Suppressor macrophage treated with lipopolysaccharide for 1 hour (primary cell): Measurements from ENCODE around the gene PCNT.
"Not testable (repeated sequence)": the region's sequence is repeated elsewhere in the genome, so short reads cannot be mapped to it uniquely, and the experiment has no call there.

Experiments used
- DNase-seq, 3 donors: peaks; one replicate each; pipeline ENCODE4 v3.0.0-alpha.2; 2020 to 2022

Gene PCNT

DNA sequence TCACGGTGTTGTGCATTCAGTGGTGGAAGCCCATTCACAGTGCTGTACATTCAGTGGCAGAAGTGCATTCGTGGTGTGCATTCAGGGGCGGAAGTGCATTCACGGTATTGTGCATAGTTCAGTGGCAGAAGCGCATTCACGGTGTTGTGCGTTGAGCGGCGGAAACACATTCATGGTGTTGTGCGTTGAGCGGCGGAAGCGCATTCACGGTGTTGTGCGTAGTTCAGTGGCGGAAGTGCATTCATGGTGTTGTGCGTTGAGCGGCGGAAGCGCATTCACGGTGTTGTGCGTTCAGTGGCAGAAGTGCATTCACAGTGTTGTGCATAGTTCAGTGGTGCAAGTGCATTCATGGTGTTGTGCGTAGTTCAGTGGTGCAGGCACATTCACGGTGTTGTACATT lies 60.6 kb downstream of the PCNT start:
- DNase-seq, result no peak

DNA sequence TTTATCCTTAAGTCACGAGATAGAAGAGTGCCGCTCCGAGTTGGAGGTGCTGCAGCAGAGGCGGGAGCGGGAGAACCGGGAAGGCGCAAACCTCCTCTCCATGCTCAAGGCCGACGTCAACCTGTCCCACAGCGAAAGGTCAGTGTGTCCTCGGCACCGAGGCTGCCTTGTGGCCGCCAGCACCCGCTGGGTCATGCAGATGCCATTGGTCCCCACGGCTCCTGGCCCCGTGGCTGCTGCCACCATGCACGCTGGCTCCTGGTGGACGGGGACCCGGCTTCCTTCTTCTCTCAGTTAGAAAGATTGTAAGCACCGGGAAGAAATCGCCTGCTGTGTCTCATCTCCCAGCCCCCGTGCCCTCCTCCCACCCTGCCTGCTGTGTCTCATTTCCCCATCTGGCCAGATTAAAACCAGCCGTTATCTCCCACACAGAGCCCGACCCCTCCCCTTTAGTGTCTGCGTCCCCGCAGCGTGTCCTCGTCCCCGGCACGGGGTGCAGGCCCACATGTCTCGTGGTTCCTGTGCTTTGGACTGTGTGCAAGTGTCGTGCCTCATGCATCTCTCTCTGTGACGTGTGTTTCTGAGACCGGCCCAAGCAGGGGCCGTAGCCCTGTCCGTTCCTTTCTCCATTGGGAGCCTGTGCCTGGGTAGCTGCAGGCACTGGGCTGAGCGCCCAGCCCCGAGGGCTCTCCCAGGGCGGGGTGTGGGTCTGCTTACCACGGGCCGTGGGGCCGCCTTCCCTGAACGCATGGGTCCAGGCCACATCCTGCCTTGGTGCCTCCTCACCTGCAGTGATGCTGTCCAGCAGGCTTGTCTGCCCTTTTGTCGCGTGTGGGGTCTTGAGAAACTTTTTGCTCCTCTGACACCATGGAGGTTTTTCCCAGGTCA lies 62.1 kb downstream of the PCNT start:
- no peak for DNase-seq

DNA sequence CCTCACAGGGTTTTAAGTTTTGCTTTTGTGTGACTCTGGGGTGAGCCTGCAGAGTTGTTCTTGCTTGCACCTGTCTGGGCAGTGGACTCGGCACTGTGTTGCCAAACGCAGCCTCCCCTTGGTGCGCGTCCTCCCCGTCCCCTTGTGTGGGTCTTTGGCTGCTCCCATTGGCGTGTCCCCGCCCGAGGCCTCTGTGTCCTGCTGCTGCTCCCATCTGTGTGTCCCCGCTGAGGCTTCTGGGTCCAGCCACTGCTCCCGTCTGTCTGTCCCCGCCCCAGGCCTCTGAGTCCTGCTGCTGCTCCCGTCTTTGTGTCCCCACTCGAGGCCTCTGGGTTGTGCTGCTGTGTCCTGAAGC lies 62.8 kb downstream of the PCNT start:
- DNase-seq, result no peak

DNA sequence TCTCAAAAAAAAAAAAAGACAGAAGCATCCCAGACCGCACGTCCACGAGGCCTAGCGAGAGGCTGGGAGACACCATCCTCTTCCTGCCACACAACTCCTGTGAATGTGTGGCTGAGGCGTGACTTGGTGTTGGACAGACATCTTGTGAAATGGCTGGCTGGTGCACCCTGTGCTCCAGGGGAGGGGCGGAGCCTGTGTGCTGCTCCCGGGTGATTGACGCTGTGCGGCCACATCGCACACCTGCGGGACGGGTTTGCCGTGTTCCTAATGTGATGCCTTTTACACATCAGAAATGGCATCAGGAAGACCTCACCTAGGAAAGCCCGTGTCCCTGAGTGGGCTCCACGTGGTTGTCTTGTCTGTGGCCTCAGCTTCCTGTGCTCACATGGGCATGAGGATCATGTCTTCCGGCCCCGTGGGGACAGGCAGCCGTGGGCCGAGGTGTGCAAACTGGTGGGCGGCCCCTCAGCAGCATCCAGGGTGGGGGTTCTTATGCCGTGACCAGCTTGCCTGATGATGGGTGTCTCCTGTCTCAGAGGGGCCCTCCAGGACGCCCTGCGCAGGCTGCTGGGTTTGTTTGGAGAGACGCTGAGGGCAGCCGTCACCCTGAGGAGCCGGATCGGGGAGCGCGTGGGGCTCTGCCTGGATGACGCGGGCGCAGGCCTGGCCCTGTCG lies 64.4 kb downstream of the PCNT start:
- DNase-seq, result no peak

DNA sequence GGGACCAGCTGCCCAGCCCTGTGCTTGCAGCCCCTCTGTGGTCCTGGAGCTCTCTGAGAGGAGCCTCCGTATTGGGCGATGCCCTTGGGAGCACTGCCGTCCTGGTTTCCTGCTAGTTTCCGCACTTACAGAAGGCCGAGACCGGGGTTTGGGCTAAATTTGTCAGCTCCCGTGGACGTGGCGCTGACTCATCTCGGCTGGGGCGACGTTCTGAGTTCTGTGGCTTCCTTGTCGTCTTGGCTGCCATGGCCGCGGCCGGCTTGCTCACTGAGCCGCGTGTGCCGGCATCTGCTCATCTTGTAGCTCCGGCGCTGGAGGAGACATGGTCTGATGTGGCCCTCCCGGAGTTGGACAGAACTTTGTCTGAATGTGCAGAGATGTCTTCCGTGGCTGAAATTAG lies 64.9 kb downstream of the PCNT start:
- no peak for DNase-seq

DNA sequence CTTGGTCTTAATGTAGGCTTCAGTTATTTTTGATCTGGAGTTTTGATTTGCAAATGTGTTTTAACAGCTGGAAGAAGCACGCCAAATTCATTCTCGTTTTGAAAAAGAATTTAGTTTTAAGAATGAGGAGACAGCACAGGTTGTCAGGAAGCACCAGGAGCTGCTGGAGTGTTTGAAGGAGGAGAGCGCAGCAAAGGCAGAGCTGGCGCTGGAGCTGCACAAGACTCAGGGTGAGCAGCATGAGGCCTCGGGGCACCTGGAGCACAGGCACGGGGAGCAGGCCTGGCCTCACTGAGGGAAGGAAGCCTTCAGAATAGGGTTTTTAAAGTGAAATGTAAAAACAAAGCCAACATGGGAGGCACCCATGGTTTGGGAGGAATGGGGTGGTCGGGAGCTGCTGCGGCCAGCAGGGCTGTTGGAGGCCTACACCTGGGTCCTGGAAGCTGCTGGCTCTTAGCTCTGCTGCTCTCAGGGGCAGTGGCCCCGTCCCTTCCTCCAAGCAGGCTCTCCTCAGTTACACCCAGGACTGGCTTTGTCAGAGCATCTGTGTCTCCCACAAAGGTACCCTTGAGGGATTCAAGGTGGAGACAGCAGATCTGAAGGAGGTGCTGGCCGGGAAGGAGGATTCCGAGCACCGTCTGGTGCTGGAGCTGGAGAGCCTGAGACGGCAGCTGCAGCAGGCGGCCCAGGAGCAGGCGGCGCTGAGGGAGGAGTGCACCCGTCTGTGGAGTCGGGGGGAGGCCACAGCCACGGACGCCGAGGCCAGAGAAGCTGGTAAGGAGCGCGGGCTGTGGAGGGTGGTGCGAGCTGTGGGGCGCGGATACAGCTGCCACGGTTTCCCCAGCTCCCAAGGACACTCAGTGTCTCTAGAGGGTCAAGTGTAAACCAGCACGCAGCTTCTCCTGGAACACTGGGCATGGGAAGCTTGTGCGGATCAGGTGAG lies 66.9 kb downstream of the PCNT start:
- no peak for DNase-seq

DNA sequence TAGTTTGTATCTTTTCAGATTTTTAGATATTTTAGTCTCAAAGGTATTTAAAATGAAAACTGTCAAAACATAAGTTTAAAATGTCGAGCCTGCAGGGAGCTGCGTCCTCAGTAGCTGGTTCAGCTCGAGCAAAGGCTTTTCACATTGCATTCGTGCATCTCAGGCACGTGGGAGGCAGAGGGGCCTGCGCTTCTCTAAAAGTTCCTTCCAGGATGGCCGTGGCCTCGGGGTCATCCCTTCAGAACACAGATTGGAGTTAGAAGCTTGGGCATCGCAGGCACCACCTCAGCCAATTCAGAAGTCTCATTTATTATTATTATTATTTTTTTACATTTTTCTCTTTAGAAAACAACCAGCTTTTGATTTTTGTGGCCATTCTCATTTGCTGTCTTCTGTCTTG lies 67.8 kb downstream of the PCNT start:
- no peak for DNase-seq

DNA sequence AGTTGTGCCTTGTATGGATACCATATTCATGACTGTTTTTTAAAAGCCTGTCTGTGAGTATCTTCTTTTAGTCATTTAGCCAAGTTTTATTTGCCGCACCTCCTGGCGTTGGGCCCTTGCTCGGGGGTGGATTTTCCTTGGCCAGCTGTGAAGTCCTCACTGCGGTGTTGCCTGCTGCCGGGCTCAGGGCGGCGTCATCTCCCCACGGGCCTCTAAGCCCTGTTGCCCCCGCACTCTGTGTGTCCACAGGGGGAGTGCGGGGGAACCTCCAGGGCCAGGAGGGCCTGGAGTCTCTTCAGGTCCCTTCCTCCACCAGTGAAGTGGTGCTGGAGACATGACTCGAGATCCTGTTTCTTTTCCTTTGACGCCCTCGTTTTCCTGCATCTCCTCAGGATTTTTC lies 69.0 kb downstream of the PCNT start:
- no peak for DNase-seq

DNA sequence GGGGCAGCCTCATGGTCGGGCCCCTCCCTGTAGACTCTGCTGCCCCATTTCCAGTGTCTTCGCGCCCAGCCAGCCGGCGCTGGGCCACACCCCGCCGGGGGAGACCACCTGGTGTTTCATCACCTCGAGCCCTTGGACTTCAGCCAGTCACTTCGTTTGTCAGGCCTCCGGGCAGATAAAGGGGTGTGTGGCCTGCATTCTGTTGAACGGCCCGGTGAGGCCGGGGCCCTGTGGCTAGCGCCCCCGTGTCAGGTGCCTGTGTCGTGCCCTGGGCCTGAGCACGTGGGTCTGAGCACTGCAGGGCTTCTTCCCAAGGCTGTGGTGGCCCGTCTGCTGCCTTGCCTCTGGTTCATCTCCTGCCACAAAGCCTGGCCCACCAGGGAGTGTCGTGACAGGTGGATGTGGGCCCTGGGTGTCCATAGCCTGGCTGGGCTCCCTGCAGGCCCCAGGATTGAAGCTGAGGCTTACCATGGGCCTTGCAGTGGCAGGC lies 69.5 kb downstream of the PCNT start:
- no peak for DNase-seq

DNA sequence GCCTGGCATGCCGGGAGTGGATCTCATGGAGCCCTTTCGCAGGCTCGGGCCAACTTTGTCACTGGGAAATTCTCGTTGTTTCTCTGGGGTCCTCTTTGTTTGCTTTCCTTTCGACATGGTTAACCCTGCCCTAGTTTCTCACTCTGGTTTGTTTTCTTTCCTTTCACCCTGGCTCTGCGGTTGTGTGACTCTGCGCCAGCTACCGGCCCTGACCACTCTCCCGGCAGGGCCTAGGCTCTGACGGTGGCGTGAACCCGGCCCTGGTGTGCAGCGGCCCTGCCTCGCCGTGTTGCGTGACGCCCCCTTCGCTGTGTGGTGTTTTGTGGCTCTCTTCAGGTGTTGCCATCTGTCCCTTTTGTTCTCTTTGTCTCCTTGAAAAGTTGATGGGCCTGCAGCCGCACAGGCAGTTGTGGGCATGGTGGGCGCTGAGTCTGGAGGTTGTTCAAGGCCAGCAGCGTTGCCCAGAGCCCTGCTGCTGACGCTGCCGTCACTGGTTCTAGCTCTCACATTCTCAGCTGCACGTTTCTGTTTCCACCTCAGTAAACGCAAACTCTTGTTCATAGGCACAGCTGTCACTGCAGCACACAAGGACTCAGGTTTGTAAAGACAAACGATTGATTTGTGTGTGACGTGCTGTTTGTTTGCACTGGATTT lies 70.1 kb downstream of the PCNT start:
- no peak for DNase-seq

DNA sequence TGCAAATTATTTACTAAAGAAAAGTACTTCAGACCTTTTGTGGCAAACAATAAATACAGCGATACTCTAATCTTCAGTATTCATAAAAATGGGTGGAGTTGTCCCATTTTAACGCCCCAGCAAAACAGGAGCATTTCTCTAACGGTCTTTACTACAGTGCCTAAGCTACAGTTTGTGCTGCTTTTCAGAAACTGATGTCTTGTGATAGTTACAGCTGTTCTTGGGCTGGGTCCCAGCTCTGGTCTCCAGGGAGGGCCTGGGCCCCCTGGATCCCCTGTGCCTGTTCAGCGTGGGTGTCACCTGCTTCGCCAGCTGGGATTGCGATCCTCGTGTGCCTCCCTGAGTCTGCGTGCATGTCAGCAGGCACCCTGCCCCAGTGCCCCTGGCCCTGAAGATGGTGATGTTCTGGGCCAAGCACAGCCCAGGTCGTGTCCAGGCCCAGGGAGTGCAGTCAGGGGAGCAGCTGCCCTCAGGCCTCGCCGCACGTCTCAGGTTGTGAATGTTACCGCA lies 70.7 kb downstream of the PCNT start:
- no peak for DNase-seq

DNA sequence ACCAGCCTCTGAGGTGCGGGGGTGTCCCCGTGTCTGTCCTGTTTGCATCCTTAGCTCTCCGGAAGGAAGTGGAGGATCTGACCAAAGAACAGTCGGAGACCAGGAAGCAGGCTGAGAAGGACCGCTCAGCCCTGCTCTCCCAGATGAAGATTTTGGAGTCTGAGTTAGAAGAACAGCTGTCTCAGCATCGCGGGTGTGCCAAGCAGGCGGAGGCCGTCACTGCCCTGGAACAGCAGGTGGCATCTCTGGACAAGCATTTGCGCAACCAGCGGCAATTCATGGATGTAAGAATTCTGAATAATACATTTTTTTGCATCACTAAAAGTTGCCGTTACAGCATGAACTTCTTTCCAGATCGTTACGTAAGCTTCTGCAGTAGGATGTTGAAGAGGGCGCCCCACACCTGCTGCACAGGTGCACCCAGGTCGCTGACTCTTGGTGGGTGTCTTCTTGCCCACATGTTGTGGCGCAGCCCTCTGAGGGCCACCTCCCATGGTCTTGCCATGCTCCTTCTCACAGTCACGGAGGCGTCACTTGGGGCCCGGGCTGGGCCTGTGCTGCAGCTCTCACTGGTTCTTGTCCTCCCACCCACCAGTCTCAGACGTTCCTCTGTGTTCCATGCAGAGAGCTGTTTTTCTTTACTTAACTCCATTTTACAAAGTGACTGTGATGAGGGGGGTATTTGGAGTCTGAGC lies 73.4 kb downstream of the PCNT start:
- DNase-seq, result no peak

DNA sequence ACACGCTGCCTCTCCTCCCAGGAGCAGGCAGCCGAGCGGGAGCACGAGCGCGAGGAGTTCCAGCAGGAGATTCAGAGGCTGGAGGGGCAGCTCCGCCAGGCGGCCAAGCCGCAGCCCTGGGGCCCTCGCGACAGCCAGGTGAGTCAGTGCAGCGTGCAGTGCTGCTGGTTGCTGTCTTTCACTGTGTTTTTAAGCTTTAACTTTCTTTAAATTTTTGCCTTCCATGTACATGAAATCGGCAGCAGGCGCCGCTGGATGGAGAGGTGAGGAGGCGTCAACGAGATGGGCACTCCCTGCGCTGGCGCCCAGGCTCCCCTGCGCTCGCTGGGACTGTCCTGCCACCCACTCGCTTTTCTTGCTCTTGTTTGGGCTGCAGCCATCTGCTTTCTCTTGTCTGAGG lies 74.0 kb downstream of the PCNT start:
- DNase-seq, result no peak

DNA sequence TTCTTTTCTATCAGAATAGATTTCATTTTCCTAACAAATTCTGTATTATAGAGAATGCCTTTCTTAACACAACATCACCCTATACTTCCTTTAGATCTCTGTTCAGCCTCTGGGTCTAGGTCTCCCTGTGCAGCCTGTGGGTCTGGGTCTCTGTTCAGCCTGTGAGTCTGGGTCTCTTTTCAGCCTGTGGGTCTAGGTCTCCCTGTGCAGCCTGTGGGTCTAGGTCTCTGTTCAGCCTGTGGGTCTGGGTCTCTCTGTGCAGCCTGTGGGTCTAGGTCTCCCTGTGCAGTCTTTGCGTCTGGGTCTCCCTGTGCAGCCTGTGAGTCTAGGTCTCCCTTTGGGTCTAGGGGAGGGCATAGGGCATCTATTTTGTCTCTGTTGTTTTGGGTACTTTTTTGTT lies 75.2 kb downstream of the PCNT start:
- DNase-seq, result no peak

DNA sequence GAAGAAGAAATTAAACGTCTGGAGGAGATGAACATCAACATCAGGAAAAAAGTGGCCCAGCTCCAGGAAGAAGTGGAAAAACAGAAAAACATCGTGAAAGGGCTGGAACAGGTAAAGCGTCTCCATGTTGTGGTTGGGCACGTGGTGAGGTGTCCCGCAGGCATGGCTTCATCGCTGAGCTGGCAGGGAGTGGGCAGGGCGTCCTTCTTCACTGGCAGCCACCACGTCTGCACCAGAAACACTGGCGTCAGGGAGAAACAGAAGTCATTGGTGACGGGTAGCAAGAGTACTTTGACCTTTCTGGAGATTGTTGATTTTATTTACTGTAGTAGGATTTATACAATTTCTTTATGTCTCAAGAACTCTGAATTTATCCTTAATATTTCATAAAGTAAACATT lies 75.7 kb downstream of the PCNT start:
- no peak for DNase-seq

DNA sequence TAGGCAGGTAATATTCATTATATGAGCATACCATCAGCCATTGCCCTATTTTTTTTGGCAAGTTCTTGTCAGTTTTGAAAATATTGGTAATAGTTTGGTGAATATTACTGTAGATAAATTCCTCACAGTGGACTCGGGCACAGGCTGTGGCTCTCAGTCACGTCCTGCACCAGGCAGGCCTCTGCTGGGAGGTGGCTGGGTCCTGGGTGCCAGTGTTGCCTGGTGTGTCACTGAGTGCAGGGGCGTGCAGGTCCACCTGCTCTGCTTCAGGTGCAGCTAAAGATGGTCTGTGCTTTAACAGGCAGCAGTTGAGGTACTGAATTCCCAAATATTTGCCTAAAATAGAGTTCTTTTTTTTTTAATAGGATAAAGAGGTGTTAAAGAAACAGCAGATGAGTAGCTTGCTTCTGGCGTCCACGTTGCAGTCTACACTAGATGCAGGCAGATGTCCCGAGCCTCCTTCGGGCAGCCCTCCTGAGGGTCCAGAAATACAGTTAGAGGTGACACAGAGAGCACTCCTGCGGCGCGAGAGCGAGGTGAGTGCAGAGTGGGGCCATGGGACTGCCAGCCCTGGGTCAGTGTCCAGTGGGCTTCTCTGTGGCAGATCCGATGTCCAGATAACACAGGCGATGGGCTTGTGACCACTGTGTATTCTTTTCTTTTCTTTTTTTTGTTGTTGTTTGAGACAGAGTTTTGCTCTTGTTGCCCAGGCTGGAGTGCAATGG lies 77.4 kb downstream of the PCNT start:
- DNase-seq, result no peak

DNA sequence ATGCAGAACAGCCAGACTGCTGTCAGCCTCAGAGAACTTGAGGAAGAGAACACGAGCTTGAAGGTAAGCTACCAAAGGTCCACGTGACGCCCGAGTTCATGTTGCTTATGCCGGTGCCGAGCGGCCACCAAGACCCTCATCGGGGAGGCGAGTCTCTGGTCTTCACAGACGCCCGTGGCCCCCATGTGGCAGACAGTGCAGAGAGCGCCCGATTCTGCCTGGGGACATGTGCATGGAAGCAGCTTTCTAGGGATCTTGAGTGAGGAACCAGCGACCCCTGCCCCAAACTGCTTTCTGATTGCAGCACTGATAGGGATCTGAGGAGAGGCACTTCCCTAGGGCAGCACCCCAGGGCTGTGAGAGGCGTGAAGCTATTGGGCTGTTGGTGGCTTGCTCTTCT lies 78.5 kb downstream of the PCNT start:
- DNase-seq, result no peak

DNA sequence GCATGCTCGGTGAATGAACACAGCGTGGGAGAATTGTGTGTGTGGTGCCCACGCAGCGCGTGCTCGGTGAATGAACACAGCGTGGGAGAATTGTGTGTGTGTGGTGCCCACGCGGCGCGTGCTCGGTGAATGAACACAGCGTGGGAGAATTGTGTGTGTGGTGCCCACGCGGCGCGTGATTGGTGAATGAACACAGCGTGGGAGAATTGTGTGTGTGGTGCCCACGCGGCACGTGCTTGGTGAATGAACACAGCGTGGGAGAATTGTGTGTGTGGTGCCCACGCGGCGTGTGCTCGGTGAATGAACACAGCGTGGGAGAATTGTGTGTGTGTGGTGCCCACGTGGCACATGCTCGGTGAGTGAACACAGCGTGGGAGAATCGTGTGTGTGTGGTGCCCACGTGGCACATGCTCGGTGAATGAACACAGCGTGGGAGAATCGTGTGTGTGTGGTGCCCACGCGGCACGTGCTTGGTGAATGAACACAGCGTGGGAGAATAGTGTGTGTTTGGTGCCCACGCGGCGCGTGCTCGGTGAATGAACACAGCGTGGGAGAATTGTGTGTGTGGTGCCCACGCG lies 79.4 kb downstream of the PCNT start:
- DNase-seq, result not testable (repeated sequence)

DNA sequence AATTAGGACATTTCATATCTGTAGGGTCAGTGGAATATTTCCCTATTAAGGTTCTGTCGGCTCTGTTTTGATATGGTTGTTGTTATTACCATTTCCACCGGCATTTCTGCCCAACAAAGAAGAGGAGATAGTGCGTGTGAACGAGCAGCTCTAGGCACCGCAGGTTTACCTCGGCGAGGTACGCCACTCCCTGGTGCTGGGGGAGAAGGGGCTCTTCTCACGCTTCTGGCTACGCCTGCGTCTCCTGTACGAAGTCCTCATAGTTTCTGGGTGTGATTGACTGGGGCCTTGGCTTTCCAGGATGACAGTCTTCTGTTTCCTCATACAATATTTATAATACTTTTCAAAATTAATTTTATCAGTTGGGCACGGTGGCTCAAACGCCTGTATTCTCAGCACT lies 80.3 kb downstream of the PCNT start:
- no peak for DNase-seq

DNA sequence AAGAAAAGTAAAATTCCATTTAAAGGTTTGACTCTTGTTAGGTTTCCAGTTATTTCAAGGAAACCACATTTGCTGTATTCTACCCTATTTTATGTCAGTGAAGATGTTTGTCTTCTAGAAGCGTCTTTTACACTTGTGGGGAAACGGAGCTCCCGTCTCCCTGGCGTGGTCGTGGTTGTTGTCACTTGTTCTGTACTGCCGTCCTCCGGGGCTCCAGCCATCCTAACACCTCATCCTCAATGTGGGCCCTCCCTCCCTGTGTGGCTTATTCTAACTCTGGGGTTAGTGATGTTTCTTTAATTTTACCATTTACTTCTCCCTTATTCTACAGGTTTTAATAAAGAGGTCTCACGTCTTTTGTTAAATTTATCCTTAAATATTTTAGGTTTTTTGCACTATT lies 82.0 kb downstream of the PCNT start:
- DNase-seq, result no peak
